Measurements from ENCODE around the gene SERTM2. TPM values are rescaled to one million over a fixed set of nuclear protein-coding genes. Genes with fewer than 3 reads are reported as not detected.

The SERTM2 gene
- polyA plus RNA-seq, 1 donor (not counting 4 experiments of a cell fraction or from before 2014, with no cell fraction given) = not detected

- Histone ChIP-seq H3K9ac (ENCODE audit: control insufficient read depth, extremely low read depth, insufficient read depth, low read length) (no peak overlapping the region), H3K9me3 (ENCODE audit: control insufficient read depth, low read depth, low read length) (no peaks in the 10 kb centered on the region), H3K4me1 (ENCODE audit: control insufficient read depth, extremely low read depth, insufficient read depth, low read length) (no peaks in the 10 kb centered on the region), H3K27ac (ENCODE audit: control insufficient read depth, insufficient read depth, low read length) (no peak overlapping the region), H3K9me1 (ENCODE audit: control insufficient read depth, extremely low read depth, insufficient read depth, low read length) (no peaks in the 10 kb centered on the region), H3K79me2 (ENCODE audit: control insufficient read depth, insufficient read depth, low read length) (no peaks in the 10 kb centered on the region), H3K4me3 (ENCODE audit: control insufficient read depth in 2 of 3, extremely low read depth in 1 of 3, insufficient read depth in 2 of 3, low read depth in 1 of 3, low read length in 3 of 3) (no peak overlapping the region), H4K20me1 (ENCODE audit: control insufficient read depth, extremely low read depth, insufficient read depth, low read length) (no peaks in the 10 kb centered on the region), H3K27me3 (ENCODE audit: control insufficient read depth, extremely low read depth, insufficient read depth, low read length) (peaks cover 2% of the 10 kb centered on the region), H2AFZ (ENCODE audit: control insufficient read depth, low read length) (no peak overlapping the region), H3K36me3 (ENCODE audit: control insufficient read depth in 2 of 2, extremely low read depth in 1 of 2, insufficient read depth in 2 of 2, low read length in 2 of 2) (no peaks in the 10 kb centered on the region), H3K4me2 (ENCODE audit: control insufficient read depth, extremely low read depth, insufficient read depth, low read depth, low read length) (no peak overlapping the region)
- FAIRE-seq (no peak), DNase-seq (ENCODE audit: low read depth, low spot score) (no peak)
- TF ChIP-seq, protein P1, sequence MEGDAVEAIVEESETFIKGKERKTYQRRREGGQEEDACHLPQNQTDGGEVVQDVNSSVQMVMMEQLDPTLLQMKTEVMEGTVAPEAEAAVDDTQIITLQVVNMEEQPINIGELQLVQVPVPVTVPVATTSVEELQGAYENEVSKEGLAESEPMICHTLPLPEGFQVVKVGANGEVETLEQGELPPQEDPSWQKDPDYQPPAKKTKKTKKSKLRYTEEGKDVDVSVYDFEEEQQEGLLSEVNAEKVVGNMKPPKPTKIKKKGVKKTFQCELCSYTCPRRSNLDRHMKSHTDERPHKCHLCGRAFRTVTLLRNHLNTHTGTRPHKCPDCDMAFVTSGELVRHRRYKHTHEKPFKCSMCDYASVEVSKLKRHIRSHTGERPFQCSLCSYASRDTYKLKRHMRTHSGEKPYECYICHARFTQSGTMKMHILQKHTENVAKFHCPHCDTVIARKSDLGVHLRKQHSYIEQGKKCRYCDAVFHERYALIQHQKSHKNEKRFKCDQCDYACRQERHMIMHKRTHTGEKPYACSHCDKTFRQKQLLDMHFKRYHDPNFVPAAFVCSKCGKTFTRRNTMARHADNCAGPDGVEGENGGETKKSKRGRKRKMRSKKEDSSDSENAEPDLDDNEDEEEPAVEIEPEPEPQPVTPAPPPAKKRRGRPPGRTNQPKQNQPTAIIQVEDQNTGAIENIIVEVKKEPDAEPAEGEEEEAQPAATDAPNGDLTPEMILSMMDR (optimal IDR thresholded peaks at IDR 0.05 in 1 of 3, IDR thresholded peaks at IDR 0.05 in 1 of 3, conservative IDR thresholded peaks at IDR 0.05 in 1 of 3; ENCODE audit: extremely low read depth in 1 of 3, insufficient read depth in 2 of 3, low read length in 3 of 3) = no peak
- TF ChIP-seq EZH2 (IDR thresholded peaks at IDR 0.05; ENCODE audit: low read length) = no peak
- dilution Hi-C loops (cut with MboI; ENCODE audit: extremely low pct_ligation_motif_present, low sequenced_read_pairs) = no loop called here
Measured at GRCh38 chrX:111467896-111468295, 43.5 kb upstream of the SERTM2 start.

- no peak for DNase-seq (ENCODE audit: low read depth, low spot score)
- Histone ChIP-seq H3K9me3 (ENCODE audit: control insufficient read depth, low read depth, low read length) (no peaks in the 10 kb centered on the region), H3K36me3 (ENCODE audit: control insufficient read depth in 2 of 2, extremely low read depth in 1 of 2, insufficient read depth in 2 of 2, low read length in 2 of 2) (no peaks in the 10 kb centered on the region), H3K4me3 (ENCODE audit: control insufficient read depth in 2 of 3, extremely low read depth in 1 of 3, insufficient read depth in 2 of 3, low read depth in 1 of 3, low read length in 3 of 3) (no peak overlapping the region), H3K27me3 (ENCODE audit: control insufficient read depth, extremely low read depth, insufficient read depth, low read length) (peaks cover 2% of the 10 kb centered on the region), H4K20me1 (ENCODE audit: control insufficient read depth, extremely low read depth, insufficient read depth, low read length) (no peaks in the 10 kb centered on the region), H3K9me1 (ENCODE audit: control insufficient read depth, extremely low read depth, insufficient read depth, low read length) (no peaks in the 10 kb centered on the region), H3K9ac (ENCODE audit: control insufficient read depth, extremely low read depth, insufficient read depth, low read length) (no peak overlapping the region), H3K79me2 (ENCODE audit: control insufficient read depth, insufficient read depth, low read length) (no peaks in the 10 kb centered on the region), H3K4me2 (ENCODE audit: control insufficient read depth, extremely low read depth, insufficient read depth, low read depth, low read length) (no peak overlapping the region), H2AFZ (ENCODE audit: control insufficient read depth, low read length) (no peak overlapping the region), H3K27ac (ENCODE audit: control insufficient read depth, insufficient read depth, low read length) (no peak overlapping the region), H3K4me1 (ENCODE audit: control insufficient read depth, extremely low read depth, insufficient read depth, low read length) (no peaks in the 10 kb centered on the region)
- dilution Hi-C loops (cut with MboI; ENCODE audit: extremely low pct_ligation_motif_present, low sequenced_read_pairs) = no loop called here
- no peak for FAIRE-seq
- no peak for TF ChIP-seq EZH2 (IDR thresholded peaks at IDR 0.05; ENCODE audit: low read length)
- TF ChIP-seq, protein P1 (optimal IDR thresholded peaks at IDR 0.05 in 1 of 3, IDR thresholded peaks at IDR 0.05 in 1 of 3, conservative IDR thresholded peaks at IDR 0.05 in 1 of 3; ENCODE audit: extremely low read depth in 1 of 3, insufficient read depth in 2 of 3, low read length in 3 of 3) = no peak
Measured at GRCh38 chrX:111470681-111471403, 40.6 kb upstream of the SERTM2 start.
